Measurements from ENCODE around the gene DPP6.

Gene DPP6

DNA sequence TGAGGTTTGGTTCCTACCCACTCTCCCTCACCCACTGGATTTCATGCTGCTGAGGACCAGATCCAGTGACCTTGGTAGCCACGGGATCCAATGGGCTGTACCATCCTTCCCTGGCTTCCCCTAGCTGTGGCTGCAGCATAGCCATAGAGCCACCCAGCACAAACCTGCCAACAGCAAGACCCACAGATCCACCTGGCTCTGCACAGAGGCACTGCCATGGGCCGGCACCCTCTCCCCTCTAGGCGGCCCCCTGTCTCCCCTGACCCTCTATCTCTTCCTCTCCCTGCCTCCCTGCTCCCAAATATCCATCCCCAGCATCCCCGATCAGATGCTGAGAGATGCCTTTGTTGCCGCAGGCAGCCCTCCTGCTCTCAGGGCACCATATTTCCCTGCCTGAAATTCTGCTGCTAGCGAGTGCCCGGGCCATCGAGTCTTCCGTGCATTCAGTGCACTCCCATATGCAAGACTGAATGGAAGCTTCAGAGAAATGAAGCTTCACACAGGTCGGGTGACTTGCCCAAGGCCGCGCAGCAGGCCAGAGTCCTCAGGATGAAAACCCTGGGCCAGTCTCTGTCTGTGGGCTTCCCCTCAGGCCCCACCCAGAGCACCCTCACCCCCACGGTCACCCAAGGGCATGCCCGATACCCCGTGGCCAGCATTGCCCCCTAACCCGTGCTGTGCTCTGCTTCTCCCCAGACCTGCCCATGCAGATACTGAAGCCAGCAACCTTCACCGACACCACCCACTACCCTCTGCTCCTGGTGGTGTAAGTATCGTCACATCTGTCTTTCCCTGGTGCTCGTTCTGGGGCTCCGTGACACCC lies 819.9 kb downstream of the DPP6 start:
- TF ChIP-seq, protein P1, sequence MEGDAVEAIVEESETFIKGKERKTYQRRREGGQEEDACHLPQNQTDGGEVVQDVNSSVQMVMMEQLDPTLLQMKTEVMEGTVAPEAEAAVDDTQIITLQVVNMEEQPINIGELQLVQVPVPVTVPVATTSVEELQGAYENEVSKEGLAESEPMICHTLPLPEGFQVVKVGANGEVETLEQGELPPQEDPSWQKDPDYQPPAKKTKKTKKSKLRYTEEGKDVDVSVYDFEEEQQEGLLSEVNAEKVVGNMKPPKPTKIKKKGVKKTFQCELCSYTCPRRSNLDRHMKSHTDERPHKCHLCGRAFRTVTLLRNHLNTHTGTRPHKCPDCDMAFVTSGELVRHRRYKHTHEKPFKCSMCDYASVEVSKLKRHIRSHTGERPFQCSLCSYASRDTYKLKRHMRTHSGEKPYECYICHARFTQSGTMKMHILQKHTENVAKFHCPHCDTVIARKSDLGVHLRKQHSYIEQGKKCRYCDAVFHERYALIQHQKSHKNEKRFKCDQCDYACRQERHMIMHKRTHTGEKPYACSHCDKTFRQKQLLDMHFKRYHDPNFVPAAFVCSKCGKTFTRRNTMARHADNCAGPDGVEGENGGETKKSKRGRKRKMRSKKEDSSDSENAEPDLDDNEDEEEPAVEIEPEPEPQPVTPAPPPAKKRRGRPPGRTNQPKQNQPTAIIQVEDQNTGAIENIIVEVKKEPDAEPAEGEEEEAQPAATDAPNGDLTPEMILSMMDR (IDR thresholded peaks at IDR 0.05; ENCODE audit: insufficient read depth, low read length, poor library complexity, severe bottlenecking): no peak
- DNase-seq (ENCODE audit: extremely low read depth, insufficient read length): no peak
- H3K27me3 ChIP-seq (replicated peaks; ENCODE audit: control insufficient read depth, insufficient read depth, low read length): no peaks in the 10 kb centered on the region; the same call in 1 of the 2 replicates
- H3K36me3 ChIP-seq (ENCODE audit: control insufficient read depth, insufficient read depth, low read length): no peaks in the 10 kb centered on the region
- no peak overlapping the region for H3K4me3 ChIP-seq (replicated peaks; ENCODE audit: low read depth, low read length)

DNA sequence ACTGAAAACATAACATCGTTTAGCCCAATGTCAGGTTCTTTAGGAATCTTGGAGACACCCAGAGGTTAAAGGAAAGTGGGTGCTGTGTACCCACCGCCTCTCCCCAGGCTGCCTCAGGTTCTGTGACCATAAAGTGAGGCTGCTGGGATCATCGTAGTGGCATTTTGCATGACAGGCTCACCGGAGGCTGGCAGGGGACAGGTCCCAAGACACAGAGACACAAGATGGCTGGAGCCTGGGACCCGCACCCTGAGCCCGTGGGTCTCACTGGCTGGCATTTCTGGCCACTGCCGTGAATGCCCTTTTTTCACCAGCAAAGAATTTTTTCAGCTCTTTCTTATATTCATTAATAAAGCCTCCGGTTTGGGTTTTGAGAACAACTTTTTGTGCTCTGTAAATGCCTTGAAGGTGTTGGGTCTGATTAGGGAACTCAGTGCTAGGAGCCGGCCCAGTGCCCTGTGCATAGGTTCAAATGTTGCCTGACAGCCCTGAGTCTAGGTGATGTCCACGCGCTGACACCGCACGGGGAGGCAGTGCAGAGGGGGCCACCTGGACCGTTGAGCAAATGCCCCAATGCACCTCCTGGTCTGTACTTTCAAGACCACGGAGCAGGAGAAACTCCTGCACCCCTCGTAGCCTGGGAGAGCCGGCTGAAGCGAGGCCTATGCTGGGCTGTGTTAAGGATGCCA lies 820.8 kb downstream of the DPP6 start:
- no peaks in the 10 kb centered on the region; the same call in none of the 2 replicates for H3K27me3 ChIP-seq (replicated peaks; ENCODE audit: control insufficient read depth, insufficient read depth, low read length)
- TF ChIP-seq, protein P1 (IDR thresholded peaks at IDR 0.05; ENCODE audit: insufficient read depth, low read length, poor library complexity, severe bottlenecking): no peak
- no peak overlapping the region for H3K4me3 ChIP-seq (replicated peaks; ENCODE audit: low read depth, low read length)
- H3K36me3 ChIP-seq (ENCODE audit: control insufficient read depth, insufficient read depth, low read length): no peaks in the 10 kb centered on the region
- DNase-seq (ENCODE audit: extremely low read depth, insufficient read length): no peak

DNA sequence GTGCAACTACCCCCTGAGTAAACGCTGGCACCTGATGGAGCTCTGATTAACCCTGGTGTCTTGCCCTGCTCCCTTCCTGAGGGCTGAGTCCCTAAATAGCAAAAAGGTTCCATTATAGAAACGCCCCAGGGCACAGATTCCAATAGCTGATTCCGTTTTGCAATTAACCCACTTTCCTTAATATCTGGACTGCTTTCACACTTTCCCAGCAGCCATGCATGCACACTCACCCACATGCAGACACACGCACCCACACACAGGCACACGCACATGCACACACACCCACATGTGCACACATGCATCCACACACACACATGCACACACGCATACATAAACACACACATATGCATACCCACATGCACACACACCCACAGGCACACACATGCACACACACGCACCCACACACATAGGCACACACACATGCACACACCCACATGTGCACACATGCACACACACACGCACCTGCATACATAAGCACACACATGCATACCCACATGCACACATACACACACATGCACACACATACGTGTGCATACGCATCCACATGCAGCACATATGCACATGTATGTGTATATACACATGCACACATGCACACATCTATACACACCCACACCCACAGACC lies 821.4 kb downstream of the DPP6 start:
- Histone ChIP-seq H3K36me3 (ENCODE audit: control insufficient read depth, insufficient read depth, low read length) (no peaks in the 10 kb centered on the region), H3K27me3 (replicated peaks; ENCODE audit: control insufficient read depth, insufficient read depth, low read length) (no peaks in the 10 kb centered on the region; the same call in none of the 2 replicates)

DNA sequence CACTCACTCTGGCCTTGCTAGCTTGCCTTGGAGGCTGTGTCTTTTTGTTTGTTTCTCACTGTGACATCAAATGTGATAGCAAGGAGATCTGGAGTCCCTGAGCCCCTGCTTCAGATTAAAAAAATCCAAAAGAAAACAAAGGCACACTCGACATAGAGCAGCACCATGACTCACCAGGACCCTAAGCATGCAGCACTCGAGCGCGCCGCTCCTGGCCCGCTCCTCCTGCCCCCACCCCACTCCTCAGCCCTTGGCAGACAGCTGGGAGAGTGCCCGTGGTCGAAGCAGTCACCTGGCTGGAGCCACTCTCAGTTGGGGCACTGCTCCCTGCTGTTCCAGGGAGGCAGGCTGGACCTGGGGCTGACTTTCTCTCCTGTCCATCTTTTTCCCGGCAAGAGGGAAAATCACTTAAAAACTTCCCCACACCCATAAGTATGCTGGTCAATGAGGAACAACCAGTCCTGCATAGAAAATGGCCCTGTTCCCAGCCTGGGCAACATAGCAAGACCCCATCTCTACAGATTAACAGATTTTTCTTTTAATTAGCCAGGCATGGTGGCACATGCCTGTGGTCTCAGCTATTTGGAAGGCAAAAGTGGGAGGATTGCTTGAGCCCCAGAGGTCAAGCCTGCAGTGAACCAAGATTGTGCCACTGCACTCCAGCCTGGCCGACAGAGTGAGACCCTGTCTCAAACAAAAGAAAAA lies 822.4 kb downstream of the DPP6 start:
- Histone ChIP-seq H3K36me3 (ENCODE audit: control insufficient read depth, insufficient read depth, low read length) (no peaks in the 10 kb centered on the region), H3K27me3 (replicated peaks; ENCODE audit: control insufficient read depth, insufficient read depth, low read length) (no peaks in the 10 kb centered on the region; the same call in none of the 2 replicates), H3K4me3 (replicated peaks; ENCODE audit: low read depth, low read length) (no peak overlapping the region)
- no peak for DNase-seq (ENCODE audit: extremely low read depth, insufficient read length)
- TF ChIP-seq, protein P1 (IDR thresholded peaks at IDR 0.05; ENCODE audit: insufficient read depth, low read length, poor library complexity, severe bottlenecking): no peak

More for the DNA sequence above, 821.4 kb downstream of the DPP6 start:
- H3K4me3 ChIP-seq (replicated peaks; ENCODE audit: low read depth, low read length): no peak overlapping the region
- TF ChIP-seq, protein P1 (IDR thresholded peaks at IDR 0.05; ENCODE audit: insufficient read depth, low read length, poor library complexity, severe bottlenecking): no peak
- DNase-seq (ENCODE audit: extremely low read depth, insufficient read length): no peak

DNA sequence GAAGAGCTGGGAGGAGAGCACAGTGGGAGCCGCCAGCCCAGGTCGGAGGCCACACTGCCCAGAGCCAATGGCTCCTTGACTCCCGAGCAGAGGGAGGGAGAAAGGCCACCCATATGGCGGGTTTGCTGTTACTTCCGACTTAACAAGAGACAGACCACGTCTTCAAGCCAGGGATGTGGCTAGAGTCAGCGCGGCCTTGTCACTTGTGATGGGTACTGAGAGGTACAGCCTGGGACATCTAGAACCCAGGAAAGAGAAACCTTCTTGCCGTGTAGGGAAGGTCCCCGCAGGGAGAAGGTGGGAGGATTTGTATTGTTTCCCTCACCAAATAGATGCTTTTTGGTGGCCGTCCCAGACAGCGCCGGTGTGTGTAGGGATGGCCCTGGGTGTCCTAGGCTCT lies 823.1 kb downstream of the DPP6 start:
- Histone ChIP-seq H3K36me3 (ENCODE audit: control insufficient read depth, insufficient read depth, low read length) (no peaks in the 10 kb centered on the region), H3K4me3 (replicated peaks; ENCODE audit: low read depth, low read length) (no peak overlapping the region), H3K27me3 (replicated peaks; ENCODE audit: control insufficient read depth, insufficient read depth, low read length) (no peaks in the 10 kb centered on the region; the same call in none of the 2 replicates)
- no peak for DNase-seq (ENCODE audit: extremely low read depth, insufficient read length)
- TF ChIP-seq, protein P1 (IDR thresholded peaks at IDR 0.05; ENCODE audit: insufficient read depth, low read length, poor library complexity, severe bottlenecking): no peak

Measured in GM06990 (cell line).